ENCODE data around the gene SHOC2.
"Not testable (repeated sequence)": the region's sequence is repeated elsewhere in the genome, so short reads cannot be mapped to it uniquely, and the experiment has no call there.

The SHOC2 gene

GRCh38 chr10:110901954-110902819, 17.2 kb upstream of the SHOC2 start:
- no peak for DNase-seq

- no peak for DNase-seq
Observed at GRCh38 chr10:110903280-110904278, 15.8 kb upstream of the SHOC2 start.

DNA sequence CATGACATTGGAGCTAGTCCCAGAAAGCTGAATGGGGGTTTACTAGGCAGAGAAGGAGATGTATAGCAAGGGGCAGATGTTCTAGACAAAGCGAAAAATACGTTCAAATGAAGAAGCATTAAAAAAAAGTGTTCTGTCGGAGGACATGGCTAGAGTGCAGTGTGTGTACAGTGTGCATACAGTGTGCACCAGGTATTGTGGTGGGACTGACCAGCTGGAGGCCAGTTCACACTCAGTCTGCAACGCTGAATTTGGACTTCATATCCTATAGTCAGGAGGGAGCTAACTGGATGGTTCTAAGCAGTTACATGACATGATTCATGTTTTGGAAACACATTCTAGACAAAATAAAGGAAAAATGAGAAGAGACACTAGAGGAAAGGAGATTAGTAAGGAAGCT, 9.3 kb upstream of the SHOC2 start:
- no peak for DNase-seq

DNA sequence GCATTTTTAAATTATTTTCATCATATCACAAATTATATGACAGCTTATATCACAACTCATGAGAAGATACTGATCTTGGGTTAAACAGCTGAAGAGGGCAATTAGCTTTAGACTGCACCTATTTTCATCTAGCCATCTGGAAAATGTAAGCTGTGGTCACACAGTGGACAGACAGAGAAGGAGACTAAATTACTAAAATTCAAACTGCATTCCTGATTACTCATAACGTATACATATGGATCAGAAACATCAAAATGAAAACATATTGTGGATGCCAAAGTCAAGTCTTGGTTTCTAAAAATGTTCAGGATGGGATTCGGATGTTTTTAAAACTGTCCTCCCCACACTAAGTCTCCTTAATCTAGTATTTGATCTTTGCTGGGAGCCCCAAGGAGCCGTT, 7.0 kb upstream of the SHOC2 start:
- no peak for DNase-seq

DNA sequence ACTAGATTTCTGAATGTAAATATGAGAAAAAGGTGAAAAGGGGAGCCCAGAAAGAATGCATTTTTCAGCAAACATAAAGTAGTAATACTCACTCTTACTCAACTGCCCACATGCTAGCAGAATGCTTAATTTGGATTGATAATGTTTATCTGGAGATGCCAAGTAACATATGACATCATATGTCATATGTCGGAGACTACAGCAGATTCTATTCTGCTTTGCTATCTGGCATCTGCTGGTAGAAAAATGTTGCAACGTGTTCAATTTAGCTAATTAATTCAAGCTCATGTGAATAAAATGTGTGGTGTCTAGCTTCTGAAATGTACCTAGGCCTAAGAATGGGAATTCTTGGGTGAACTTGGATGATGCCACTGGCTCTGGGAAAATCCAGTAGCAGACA, 5.0 kb upstream of the SHOC2 start:
- no peak for DNase-seq

DNA sequence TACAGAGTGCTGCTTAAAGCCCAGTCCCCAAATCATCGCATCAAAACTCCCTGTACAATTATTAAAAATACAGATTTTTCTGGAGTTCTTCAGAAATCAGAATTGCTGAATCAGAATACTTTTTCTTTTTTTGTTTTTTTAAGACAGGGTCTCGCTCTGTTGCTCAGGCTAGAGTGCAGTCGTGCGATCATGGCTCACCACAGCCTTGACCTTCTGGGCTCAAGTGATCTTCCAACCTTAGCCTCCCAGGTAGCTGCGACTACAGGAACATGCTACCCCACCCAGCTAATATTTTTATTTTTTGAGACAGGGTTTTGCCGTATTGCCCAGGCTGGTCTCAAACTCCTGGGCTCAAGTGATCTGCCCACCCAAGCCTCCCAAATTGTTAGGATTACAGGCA, 4.4 kb upstream of the SHOC2 start:
- DNase-seq, result no peak

DNA sequence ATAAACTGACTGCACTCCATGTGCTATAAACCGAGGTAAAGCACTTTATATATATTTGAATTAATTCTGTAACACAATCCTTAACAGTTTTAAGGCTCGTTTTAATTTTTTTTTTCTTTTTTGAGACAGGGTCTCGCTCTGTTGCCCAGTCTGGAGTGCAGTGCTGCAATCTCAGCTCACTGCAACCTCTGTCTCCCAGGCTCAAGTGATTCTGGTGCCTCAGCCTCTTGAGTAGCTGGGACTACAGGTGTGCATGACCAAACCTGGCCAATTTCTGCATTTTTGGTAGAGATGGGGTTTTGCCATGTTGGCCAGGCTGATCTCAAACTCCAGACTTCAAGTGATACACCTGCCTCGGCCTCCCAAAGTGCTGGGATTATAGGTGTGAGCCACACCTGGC, 3.8 kb upstream of the SHOC2 start:
- not testable (repeated sequence) for DNase-seq

DNA sequence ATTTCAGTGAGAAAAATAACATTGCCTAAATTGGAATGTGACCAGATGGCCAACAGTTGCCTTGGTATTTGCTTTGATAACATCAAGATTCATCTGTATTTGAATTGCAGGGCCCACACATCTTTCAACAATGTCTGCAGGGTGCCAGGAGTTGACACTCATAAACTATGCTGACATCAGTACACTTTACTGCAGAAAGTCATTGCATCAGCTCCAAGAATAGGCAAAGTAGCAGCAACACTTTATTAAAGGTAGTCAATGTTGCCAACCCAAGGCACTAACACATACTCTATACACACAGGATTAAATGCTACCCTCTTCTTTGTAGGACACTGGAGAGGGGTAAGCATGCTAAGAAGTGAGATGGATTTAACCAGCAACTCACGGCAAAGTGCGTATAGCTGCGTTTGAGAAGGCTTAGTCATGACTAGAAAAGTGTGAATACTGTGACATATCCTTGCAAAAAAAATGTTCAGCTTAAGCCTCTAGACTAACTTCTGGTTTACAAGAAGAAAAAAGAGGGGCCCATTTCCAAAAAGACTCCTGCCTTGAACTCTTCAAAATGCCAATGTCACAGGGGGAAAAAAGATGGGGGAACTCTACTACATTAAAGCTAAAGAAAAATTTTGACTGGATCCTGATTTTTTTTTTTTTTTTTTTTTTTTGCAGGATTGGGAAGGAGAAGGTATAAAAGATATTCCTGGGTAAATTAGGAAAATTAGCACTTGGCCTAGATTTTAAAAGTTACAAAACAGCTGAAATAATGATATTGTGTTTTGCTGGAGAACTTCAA, 2.7 kb upstream of the SHOC2 start:
- DNase-seq, result no peak

DNA sequence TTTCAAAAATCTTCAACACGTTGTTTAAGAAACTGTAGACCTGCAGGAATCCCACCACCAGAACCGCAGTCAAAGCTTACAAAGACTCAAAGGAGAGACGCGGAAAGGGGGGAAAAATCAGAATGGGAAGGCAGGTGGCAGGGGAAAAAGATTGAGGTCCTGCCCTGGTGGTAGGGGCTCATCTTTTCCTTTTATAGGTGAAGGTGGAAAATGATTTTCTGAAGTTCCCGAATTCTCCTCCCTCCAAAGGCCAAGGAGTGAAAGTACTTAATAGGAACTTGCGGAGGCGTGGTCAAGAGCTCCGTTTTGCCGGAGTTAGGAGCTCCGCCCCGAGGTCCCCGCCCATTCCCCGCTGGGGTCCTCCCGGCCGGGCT, 1.1 kb upstream of the SHOC2 start:
- peak; percentile 78 for DNase-seq

- no peak for DNase-seq
Observed at GRCh38 chr10:110918643-110919348, 608 bp upstream of the SHOC2 start, which contains the start of gene BBIP1. BBIP1 (minus strand) TSS chr10:110919180; CDS start chr10:110918157, 1,023 bp downstream.

DNA sequence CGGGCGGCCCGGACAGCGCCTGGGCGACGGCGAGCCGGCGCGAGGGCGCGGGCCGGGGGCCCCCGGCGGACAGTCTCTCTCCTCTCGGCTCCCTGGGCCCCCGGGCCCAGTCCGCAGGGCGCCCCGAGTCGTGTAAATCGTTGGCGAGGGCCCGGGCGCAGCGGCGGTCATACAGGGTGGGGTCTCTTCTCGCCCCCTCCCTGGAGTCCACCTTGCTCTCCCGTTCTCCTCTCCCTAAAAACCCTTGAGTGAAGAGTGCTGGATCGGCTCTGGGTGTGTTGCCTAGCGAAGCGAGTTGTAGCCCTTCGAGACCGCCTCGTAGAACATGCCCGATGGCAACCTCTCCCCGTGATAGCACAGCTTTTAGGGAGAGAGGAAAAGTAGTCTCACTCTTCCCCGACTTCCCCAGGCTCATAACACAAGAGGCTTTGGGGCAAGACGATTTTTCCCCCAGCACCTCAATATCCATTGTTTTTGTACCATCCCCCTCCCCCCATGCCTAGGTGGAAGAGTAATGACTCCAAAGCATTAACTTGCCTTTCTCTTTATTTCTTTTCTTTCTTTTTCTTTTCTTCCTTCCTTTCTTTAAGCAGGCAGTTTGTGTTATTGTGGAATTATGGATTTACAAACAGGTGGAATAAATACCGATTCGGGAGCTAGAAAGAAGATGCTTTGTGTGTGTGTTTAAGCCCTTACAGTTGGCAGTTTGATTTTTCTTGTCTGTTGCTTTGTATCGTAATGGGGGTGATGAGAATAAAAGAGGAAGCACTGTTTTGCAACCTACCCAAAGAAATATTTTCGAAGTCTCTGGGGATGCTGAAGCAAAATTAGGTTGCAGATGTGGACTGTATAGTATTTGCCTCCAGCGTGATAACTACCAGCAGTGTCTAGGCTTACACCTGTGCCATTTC, 822 bp downstream of the SHOC2 start:
- DNase-seq, result peak; percentile 3

GRCh38 chr10:110923856-110924493, 4.6 kb downstream of the SHOC2 start:
- DNase-seq, result no peak

DNA sequence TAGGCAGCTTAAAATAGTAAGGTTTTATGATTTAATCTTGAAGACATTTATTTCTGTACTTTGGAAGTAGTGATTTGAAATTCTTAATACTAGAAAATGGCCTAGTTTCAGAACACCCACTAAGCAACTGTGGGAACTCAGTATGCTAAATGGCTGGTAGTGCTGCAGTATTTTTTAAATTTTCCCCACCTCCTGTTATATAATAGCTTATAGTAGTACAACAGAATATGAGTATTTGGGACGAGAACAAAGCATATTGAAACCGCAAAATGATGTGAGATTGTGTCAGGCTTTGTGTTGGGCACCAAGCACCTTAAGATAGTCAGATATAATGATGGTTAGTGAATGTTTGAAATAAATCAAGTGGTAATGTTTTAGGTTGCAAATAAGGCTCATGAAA, 8.1 kb downstream of the SHOC2 start:
- DNase-seq, result no peak

DNA sequence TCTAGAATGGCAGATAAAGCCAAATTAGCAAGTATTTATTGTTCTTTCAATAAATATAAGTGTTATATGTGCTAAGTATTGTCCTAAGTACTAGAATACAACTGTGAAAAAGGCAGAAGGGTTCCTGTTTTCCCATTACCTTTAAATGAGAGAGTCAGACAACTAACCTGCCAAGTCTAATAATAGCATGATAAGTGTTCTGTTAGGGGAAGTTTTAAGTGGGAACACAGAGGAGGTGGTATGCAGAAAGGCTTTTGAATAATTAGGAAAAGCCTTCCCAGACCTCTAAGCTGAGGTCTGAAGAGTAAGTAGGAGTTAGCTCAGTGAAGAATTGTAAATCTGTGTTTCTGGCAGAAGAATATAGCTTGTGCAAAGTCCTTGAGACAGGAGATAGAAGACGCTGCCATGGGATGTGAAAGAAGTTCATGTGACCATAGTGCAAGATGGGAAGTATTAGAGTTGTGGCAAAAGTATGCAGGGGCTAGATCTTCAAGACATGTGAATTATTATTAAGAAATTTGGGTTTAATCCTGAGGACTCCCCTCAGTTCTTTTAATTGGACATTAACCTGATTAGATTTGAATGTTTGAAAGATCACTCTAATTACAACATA, 12.5 kb downstream of the SHOC2 start:
- no peak for DNase-seq

GRCh38 chr10:110932505-110933180, 13.2 kb downstream of the SHOC2 start:
- no peak for DNase-seq

DNA sequence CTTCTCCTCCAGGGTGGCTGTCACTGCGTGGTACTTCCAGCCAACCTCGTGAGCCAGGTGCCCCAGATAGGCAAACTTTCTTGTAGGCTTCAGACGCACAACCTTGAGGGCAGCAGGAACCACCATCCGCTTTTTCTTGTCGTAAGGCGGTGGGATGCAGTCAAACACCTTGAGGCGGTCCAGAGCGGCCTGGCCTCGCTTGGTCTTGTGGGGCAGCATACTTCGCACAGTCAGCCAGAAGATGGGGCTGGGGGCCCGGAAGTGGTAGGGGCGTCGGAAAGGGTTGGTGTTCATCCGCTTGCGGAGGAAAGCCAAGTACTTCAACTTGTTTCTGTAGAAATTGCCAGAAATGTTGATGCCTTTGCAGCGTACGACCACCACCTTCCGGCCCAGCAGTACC, 17.4 kb downstream of the SHOC2 start:
- no peak for DNase-seq

DNA sequence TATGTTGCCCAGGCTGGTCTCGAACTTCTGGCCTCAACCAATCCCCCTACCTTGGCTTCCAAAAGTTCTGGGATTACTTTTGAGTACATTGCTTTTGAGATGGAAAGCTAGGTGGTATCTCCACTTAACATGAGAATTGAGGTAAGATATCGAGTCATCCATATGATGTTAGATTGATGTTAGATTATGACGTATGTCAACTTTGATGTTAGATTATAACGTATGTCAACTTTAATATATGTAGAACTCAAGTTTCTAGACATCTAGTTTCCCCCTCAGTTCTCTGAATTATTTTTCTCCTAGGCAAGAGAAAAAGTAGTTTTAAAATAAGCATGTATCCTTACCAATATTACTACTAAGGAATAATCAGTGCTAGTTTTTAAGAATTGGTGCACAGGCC, 20.0 kb downstream of the SHOC2 start:
- DNase-seq, result no peak

GRCh38 chr10:110944792-110945396, 25.5 kb downstream of the SHOC2 start:
- DNase-seq, result no peak

- DNase-seq, result no peak
Observed at GRCh38 chr10:110946496-110946895, 27.1 kb downstream of the SHOC2 start.
